HG03565 (cell line): ENCODE measurements around the gene MYRIP.
"Not testable (repeated sequence)": the region's sequence is repeated elsewhere in the genome, so short reads cannot be mapped to it uniquely, and the experiment has no call there.

ENCODE experiments used
- ATAC-seq: cut with Tn5 transposase; IDR thresholded peaks from one replicate; pipeline ENCODE4 v1.9.1; 2021; ENCODE audit warnings: mild to moderate bottlenecking, moderate library complexity; ENCODE audit not compliant: unreplicated experiment

The MYRIP gene

GRCh38 chr3:39805650-39806049, 3.8 kb upstream of the MYRIP start:
- ATAC-seq, result no peak

GRCh38 chr3:39806820-39807219, 2.6 kb upstream of the MYRIP start:
- ATAC-seq, result no peak

DNA sequence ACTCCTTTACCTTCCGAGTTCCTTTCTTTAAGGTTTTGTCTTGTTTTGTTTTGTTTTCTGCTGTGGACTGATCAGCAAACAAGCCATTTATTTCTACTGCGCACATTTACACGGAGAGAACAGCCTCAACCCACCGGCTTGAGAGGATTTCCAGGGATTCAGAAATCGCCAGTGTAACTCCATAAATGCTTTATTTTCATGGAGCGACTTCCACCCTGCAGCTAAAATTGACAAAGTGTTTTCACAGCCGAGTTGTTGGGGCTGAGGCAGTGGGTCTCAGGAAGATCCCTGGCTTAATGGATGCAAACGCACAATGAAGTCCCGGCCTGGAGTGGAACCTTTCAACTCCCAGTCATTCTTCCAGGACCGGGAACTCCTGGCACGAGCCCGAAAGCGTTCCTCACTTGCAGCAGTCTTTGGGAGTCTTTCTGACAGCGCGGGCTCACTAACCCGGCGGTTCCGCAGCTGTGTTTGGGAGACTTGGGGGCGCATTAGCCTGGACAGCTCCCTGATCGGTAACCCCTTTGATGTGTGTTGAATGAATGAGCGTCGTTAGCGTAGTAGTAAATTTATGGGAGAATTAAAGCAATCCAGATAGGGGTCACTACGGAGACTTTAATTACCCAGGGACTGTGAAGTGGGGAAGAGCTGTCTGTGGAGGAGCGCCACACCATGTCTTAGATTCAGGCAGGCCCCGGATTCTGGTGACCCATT, 785 bp upstream of the MYRIP start:
- ATAC-seq, result no peak

DNA sequence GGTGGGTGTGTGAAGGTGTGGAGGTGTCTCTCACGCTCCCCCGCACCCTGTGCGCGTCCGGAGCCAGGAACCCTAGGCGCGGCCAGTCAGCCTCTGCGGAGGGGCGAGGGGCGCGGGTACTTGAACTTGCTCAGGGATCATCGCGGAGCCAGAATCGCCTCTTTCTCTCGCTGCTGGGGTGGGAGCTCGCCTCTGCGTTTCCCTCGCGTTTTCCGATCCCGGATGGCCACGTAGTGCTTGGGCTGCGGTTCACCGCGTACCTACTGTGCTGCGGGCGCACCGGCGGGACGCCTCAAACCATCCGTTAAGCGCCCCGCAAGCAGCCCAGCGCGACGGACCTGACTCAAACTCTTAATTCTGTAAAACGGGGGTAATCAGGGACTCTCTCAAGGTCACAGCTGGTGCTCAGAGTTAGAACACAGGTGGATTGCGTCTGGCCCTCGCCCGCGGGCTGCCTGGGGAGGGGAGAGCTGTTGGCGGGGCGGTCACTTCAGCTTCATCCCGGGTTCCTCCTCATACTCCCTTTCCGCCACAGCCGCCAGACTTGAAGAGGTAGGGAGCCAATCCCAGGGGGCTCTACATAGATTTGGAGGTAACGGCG, 686 bp downstream of the MYRIP start:
- ATAC-seq, result no peak

DNA sequence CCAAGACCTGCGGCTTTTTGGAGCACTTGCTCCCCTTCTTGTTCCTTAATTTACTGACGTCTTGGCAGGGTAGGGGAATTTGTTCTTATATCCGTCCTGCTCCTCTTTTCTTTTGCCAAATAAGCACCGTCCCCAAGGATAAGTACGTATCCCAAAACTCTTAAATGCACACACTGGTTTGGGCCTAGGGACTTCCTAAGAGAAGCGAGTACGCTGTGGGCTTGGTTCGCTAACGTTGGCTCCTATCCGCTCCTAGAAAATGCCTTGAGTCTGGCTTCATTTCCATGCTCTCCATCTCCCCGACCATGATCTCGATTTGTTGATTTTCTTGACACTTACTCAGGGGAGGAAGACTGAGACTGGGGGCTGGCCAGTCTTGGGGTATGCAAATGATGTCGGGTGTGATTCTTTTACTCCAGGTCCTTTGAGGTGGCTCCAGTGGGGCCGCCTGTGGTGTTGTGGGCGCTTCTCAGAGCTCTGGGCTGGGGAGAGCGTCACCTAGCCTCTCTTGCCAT, 1.3 kb downstream of the MYRIP start:
- no peak for ATAC-seq

- ATAC-seq, result no peak
These were observed 2.2 kb downstream of the MYRIP start for GRCh38 chr3:39811561-39811960.

GRCh38 chr3:39812537-39812936, 3.1 kb downstream of the MYRIP start:
- ATAC-seq, result no peak

DNA sequence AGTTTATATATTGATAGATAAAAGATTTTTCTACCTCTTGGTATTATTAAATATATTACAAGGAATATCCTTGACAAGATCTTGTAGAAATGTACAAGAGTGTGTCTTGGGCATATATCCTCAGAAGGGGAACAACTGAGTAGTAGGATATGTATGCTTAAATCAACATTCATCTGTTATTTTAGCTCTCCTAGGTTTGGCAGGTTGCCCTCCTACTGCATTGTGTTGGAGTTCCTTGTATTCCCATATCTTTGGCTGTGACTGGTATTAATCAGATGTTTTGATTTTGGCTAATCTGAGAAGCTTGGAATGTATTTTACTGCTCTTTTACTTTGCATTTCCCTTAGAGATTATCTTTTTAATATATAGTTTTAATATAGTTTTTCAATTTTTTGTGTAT, 4.6 kb downstream of the MYRIP start:
- no peak for ATAC-seq

DNA sequence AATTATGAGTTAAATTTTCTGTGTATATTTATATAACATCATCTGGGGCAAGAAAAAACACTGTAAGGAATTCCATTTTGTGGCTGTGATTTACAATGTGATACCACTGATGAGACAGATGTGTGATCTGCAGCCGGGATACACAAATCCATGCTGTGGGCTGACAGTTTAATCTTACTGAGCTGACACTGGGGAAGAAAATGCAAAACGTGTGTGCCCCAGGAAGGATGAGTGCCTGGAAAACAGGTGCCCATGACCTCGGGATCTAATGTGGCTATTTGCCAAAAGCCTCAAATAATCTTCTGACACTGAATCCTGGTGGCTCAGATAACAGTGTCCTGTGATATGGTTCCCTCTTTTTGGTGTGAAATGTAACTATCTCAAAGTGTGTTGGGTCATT, 10.5 kb downstream of the MYRIP start:
- no peak for ATAC-seq

DNA sequence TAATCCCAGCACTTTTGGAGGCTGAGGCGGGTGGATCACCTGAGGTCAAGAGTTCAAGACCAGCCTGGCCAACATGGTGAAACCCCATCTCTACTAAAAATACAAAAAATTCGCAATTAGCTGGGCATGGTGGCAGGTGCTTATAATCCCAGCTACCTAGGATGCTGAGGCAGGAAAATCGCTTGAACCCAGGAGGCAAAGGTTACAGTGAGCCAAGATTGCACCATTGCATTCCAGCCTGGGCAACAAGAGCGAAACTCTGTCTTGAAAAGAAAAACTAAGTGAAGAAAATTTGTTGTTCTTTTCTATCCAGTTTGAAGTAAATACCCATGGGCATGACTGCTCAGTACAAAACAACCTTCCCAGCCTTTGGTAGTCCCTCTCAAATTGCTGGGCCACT, 24.4 kb downstream of the MYRIP start:
- ATAC-seq, result not testable (repeated sequence)

GRCh38 chr3:39839484-39839883, 30.1 kb downstream of the MYRIP start:
- ATAC-seq, result no peak

GRCh38 chr3:39843440-39843839, 34.0 kb downstream of the MYRIP start:
- ATAC-seq, result no peak

GRCh38 chr3:39848365-39848764, 39.0 kb downstream of the MYRIP start:
- no peak for ATAC-seq

- no peak for ATAC-seq
These were observed 40.7 kb downstream of the MYRIP start for GRCh38 chr3:39849992-39850715.

GRCh38 chr3:39850716-39851032, 41.3 kb downstream of the MYRIP start:
- ATAC-seq, result no peak

GRCh38 chr3:39855517-39855916, 46.1 kb downstream of the MYRIP start:
- ATAC-seq, result no peak

GRCh38 chr3:39869890-39870289, 60.5 kb downstream of the MYRIP start:
- ATAC-seq, result no peak

GRCh38 chr3:39870706-39871105, 61.3 kb downstream of the MYRIP start:
- ATAC-seq, result no peak

GRCh38 chr3:39879581-39879980, 70.2 kb downstream of the MYRIP start:
- ATAC-seq, result no peak

GRCh38 chr3:39882111-39882510, 72.7 kb downstream of the MYRIP start:
- no peak for ATAC-seq

DNA sequence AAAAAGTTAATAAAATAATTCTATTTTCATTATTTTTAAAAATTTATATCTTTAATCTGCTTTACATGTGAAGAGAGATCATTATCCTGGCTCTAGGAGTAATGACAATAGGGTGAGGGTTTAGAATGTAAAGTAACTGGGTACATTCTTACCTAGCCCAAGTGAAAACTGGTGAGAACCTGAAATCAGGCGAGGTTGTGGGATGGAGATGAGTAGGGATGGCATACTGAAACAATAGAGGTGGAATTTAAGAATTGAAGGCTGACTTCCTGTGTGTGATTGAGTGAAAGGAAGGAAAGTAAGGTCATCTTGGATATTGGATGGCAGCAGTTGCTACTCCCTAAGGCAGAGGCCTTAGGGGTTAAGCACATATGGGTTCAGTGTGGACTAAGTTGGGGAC, 82.7 kb downstream of the MYRIP start:
- ATAC-seq, result no peak

DNA sequence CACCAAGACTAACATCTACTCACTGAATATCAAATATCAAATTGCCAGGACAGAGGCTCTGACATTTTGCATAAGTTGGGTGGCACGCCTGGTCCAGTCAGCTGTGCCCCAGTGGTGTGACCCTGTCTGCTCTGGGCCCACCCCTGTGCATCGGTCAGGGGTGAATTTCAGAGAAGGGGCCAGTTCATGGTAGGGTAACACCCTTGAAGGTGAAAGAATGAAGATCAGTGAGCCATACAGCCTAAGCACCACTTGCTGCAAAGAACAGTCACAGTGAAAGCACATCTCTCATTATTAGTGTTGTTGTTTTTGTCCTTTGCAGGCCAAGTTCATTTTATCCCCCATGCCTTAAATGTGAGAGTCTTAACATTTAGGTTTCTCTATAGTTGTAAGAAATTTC, 86.8 kb downstream of the MYRIP start:
- no peak for ATAC-seq
